Measurements from ENCODE around the gene MAP2K5. TPM values are rescaled to one million over a fixed set of nuclear protein-coding genes. Genes with fewer than 3 reads are reported as not detected.

MAP2K5 gene
- total RNA-seq, 1 donor from 2014 or later, result 25.0 TPM

DNA sequence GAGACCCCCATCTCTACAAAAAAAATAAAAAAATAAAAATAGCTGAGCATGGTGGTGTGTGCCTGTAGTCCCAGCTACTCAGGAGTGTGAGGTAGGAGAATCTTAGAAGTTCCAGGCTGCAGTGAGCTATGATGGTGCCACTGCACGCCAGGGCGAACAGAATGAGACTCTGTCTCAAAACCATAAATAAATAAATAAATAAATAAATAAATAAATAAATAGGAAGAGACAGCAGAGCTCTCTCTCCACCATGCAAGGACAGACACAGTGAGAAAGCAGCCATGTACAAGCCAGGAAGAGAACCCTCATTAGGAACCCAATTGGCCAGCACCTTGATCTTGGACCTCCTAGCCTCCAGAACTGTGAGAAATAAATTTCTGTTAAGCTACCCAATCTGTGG is 26.9 kb upstream of the MAP2K5 start:
- Histone ChIP-seq H3K27ac (replicated peaks) (no peak overlapping the region), H3K4me3 (no peak overlapping the region), H3K4me1 (no peaks in the 10 kb centered on the region), H3K36me3 (peaks cover 43% of the 10 kb centered on the region), H3K9me3 (replicated peaks) (no peaks in the 10 kb centered on the region), H3K27me3 (ENCODE audit: low read depth) (no peaks in the 10 kb centered on the region)
- TF ChIP-seq, protein P1, sequence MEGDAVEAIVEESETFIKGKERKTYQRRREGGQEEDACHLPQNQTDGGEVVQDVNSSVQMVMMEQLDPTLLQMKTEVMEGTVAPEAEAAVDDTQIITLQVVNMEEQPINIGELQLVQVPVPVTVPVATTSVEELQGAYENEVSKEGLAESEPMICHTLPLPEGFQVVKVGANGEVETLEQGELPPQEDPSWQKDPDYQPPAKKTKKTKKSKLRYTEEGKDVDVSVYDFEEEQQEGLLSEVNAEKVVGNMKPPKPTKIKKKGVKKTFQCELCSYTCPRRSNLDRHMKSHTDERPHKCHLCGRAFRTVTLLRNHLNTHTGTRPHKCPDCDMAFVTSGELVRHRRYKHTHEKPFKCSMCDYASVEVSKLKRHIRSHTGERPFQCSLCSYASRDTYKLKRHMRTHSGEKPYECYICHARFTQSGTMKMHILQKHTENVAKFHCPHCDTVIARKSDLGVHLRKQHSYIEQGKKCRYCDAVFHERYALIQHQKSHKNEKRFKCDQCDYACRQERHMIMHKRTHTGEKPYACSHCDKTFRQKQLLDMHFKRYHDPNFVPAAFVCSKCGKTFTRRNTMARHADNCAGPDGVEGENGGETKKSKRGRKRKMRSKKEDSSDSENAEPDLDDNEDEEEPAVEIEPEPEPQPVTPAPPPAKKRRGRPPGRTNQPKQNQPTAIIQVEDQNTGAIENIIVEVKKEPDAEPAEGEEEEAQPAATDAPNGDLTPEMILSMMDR (IDR thresholded peaks at IDR 0.05; ENCODE audit: borderline replicate concordance), result no peak
- DNase-seq, result no peak
- intact Hi-C loops (cut with micrococcal nuclease), result no loop called here

DNA sequence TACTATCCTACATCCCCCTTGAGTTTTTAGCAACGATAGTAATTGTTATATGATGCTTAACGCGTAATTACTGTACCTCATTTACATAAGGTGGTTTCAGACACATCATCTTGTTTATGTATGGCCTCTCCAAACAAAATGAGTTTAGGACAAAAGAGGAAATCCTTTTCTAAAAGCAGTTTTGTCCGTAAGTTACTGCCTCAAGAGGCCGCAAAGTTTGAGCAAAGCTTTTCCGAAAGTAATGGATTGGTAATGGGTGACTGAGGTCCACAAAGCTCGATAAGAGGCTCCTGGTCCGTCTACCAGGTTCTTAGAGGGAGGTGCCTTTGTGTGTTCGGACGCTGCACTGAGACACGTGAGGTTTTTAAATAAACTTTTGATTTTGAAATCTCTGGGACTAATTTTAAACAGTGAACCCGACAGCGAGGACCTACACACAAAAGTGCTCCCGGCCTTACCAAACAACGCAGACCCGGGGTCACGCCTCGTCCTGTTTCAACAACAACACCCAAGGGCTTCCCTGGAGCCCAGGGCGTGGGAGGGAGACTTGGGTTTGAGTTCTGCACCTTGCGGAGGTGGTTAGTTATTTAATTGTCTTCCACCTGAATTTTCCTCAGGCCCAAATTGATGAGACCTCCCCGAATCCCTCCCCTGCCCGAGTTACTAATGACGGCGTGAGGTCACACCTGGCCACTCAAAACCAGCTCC is 22.0 kb upstream of the MAP2K5 start:
- peak overlapping the region; percentile 87 for H3K4me3 ChIP-seq
- no peak for DNase-seq
- TF ChIP-seq, protein P1 (IDR thresholded peaks at IDR 0.05; ENCODE audit: borderline replicate concordance), result no peak
- peaks cover 4% of the 10 kb centered on the region for H3K36me3 ChIP-seq
- peaks cover 38% of the 10 kb centered on the region for H3K4me1 ChIP-seq
- intact Hi-C loops (cut with micrococcal nuclease), result no loop called here
- no peaks in the 10 kb centered on the region for H3K9me3 ChIP-seq (replicated peaks)
- peak overlapping the region; percentile 99 for H3K27ac ChIP-seq (replicated peaks)
- no peaks in the 10 kb centered on the region for H3K27me3 ChIP-seq (ENCODE audit: low read depth)

- Histone ChIP-seq H3K27ac (replicated peaks) (peak within 1 kb of the TSS; percentile 99), H3K9me3 (replicated peaks) (no peaks in the 10 kb centered on the region), H3K27me3 (ENCODE audit: low read depth) (no peaks in the 10 kb centered on the region), H3K4me3 (peak within 1 kb of the TSS; percentile 87), H3K36me3 (no peaks in the 10 kb centered on the region), H3K4me1 (peaks cover 38% of the 10 kb centered on the region)
- DNase-seq, result peak; percentile 84
- TF ChIP-seq, protein P1 (IDR thresholded peaks at IDR 0.05; ENCODE audit: borderline replicate concordance), result no peak
- intact Hi-C loops (cut with micrococcal nuclease), result no loop called here
These were observed 21.3 kb upstream of the MAP2K5 start, which contains the start of gene C15orf61 for GRCh38 chr15:67521029-67521782. Gene C15orf61 (plus strand): TSS chr15:67521131. CDS start chr15:67521249, 118 bp downstream.

DNA sequence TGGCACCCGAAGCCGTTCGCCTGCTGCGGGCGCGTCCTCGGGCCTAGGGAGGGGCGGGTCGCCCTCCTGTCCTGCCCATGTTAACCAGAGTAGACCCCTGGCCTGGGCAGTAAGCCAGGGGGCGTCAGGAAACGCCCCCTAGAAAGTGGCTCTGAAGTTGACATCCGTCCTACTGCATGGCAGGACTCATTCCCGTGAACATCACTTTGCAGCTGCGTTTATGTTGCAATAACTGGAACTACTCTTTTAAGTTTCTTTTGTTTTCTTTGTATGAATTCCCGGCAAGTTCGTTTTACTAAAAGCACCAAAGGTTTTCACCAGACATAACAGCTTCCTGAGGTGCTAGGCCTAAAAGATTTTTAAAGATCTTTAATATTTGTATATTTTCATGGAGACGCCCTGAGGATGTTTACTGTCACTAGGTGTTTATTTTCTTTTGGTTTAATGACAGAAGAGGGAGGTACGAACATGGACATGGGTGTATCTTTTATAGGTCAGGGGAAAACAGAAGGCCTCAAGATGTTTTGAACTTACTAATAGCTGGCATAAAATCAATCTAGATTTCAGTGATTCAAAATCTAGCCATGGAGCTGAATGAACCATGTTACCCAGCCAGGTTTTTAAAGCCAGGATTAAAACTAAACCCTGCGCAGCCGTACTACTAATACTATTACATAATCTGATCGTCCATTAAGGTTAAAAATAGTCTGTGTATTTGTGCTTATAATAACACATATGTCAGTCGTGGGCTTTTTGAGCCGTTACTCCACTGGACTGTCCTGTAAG is 20.5 kb upstream of the MAP2K5 start:
- TF ChIP-seq, protein P1 (IDR thresholded peaks at IDR 0.05; ENCODE audit: borderline replicate concordance), result no peak
- Histone ChIP-seq H3K9me3 (replicated peaks) (no peaks in the 10 kb centered on the region), H3K27ac (replicated peaks) (peak overlapping the region; percentile 99), H3K4me1 (peaks cover 38% of the 10 kb centered on the region), H3K4me3 (peak overlapping the region; percentile 87), H3K27me3 (ENCODE audit: low read depth) (no peaks in the 10 kb centered on the region), H3K36me3 (no peaks in the 10 kb centered on the region)
- DNase-seq, result no peak
- intact Hi-C loops (cut with micrococcal nuclease), result no loop called here

GRCh38 chr15:67523330-67523729 is 19.2 kb upstream of the MAP2K5 start:
- H3K9me3 ChIP-seq (replicated peaks), result no peaks in the 10 kb centered on the region
- intact Hi-C loops (cut with micrococcal nuclease), result no loop called here
- TF ChIP-seq, protein P1 (IDR thresholded peaks at IDR 0.05; ENCODE audit: borderline replicate concordance), result no peak
- H3K4me3 ChIP-seq, result peak overlapping the region; percentile 87
- no peak for DNase-seq
- peaks cover 41% of the 10 kb centered on the region for H3K4me1 ChIP-seq
- H3K27me3 ChIP-seq (ENCODE audit: low read depth), result no peaks in the 10 kb centered on the region
- H3K36me3 ChIP-seq, result no peaks in the 10 kb centered on the region
- peak overlapping the region; percentile 99 for H3K27ac ChIP-seq (replicated peaks)

Data from left ventricle myocardium inferior (tissue), 1 donor.